OCI-LY3 (cell line): ENCODE results near the gene BLCAP.

ENCODE experiments used
- EZH2phosphoT487 ChIP-seq: fragments of 200-600 bp; shearing (Covaris generic); IDR thresholded peaks from 2 replicates; pipeline ENCODE4 v1.6.1; 2018; ENCODE audit warnings: antibody characterized with exemption, mixed run types, low read depth
- TF ChIP-seq, protein P1 (sequence below): fragments of 200-600, 300-600 bp; sonication (generic); IDR thresholded peaks from 2 replicates; pipeline ENCODE4 v1.5.1; 2014; ENCODE audit warnings: antibody characterized with exemption, low read length, low read depth

DNA sequence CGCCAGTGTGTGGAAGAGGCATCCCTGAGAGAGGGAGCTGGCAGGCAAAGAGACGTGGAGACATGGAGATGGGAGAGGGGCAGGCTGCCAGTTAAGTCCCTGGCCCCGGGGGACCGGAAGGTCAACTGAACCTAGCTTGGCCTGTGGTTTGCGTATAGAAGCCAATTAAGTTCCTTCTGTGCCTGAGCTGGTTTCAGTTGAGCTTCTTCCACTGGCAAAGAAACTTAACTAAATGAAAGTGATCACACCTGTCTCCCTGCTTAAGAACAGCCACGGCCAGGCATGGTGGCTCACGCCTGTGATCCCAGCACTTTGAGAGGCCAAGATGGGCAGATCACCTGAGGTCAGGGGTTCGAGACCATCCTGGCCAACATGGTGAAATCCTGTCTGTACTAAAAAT is 33.4 kb downstream of the BLCAP start:
- TF ChIP-seq, protein P1, sequence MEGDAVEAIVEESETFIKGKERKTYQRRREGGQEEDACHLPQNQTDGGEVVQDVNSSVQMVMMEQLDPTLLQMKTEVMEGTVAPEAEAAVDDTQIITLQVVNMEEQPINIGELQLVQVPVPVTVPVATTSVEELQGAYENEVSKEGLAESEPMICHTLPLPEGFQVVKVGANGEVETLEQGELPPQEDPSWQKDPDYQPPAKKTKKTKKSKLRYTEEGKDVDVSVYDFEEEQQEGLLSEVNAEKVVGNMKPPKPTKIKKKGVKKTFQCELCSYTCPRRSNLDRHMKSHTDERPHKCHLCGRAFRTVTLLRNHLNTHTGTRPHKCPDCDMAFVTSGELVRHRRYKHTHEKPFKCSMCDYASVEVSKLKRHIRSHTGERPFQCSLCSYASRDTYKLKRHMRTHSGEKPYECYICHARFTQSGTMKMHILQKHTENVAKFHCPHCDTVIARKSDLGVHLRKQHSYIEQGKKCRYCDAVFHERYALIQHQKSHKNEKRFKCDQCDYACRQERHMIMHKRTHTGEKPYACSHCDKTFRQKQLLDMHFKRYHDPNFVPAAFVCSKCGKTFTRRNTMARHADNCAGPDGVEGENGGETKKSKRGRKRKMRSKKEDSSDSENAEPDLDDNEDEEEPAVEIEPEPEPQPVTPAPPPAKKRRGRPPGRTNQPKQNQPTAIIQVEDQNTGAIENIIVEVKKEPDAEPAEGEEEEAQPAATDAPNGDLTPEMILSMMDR = no peak
- no peak for TF ChIP-seq EZH2phosphoT487
